ENCODE results near the gene HOXD8. TPM values are rescaled to one million over a fixed set of nuclear protein-coding genes. Genes with fewer than 3 reads are reported as not detected.

Gene HOXD8
- total RNA-seq, 4 donors from 2014 or later, result 1.4 to 6.0 (median 2.6) TPM

DNA sequence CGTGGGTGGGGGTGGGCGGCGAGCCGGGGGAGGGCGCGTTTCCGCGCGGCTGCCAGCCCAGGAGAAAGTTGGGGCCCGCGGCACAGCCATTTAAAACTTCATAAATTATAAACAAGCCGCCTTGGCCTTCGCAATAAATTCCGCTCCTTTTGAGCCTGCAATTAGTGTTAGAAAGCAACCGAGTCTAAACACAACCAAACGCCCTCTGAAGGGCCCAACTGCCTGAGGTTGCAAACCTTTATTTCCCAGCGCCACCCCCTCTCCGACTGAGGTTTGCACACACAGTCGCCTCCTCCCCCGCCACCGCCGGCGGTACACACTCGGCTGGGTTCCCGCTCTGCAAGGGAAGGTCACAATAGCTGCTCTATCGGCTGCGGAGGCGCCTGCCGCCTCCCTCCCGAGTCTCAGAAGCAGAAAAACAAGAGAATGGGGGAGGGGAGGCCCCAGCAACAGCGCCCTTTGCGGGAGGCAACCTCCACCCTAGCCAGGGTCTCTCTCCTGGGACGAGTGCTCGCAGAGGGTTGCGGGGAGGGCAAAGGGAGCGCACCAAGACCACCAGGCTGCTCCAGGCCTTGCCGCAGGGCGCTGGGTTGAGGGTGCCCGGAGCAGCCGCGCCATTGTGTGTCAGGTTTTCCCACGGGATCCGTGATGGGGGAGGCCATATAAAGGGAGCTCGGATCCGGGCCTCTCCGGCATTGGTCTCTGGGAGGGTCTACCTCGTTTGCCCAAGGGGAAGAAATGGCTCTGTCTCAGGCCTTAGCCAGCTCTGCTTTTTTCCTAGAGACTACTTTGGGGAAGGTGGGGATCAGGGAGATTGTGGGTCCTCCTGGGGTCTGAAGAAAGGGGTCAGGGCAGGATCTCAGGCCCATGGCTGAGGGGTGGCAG is 45.6 kb downstream of the HOXD8 start:
- 40% methylated on average over 43 of the region's 47 CpGs for WGBS
- H3K9me3 ChIP-seq, result no peaks in the 10 kb centered on the region
- no peak overlapping the region for H3K4me3 ChIP-seq
- no peak for DNase-seq (ENCODE audit: low spot score in 2 of 2)
- H3K27me3 ChIP-seq, result peaks cover 98% of the 10 kb centered on the region
- TF ChIP-seq, protein P1, sequence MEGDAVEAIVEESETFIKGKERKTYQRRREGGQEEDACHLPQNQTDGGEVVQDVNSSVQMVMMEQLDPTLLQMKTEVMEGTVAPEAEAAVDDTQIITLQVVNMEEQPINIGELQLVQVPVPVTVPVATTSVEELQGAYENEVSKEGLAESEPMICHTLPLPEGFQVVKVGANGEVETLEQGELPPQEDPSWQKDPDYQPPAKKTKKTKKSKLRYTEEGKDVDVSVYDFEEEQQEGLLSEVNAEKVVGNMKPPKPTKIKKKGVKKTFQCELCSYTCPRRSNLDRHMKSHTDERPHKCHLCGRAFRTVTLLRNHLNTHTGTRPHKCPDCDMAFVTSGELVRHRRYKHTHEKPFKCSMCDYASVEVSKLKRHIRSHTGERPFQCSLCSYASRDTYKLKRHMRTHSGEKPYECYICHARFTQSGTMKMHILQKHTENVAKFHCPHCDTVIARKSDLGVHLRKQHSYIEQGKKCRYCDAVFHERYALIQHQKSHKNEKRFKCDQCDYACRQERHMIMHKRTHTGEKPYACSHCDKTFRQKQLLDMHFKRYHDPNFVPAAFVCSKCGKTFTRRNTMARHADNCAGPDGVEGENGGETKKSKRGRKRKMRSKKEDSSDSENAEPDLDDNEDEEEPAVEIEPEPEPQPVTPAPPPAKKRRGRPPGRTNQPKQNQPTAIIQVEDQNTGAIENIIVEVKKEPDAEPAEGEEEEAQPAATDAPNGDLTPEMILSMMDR (IDR thresholded peaks at IDR 0.05), result no peak
- no peak for TF ChIP-seq EP300 (IDR thresholded peaks at IDR 0.05)
- no peak for TF ChIP-seq POLR2AphosphoS5 (IDR thresholded peaks at IDR 0.05)
- no peak for TF ChIP-seq POLR2A (IDR thresholded peaks at IDR 0.05)
- peaks cover 25% of the 10 kb centered on the region for H3K4me1 ChIP-seq
- no peak overlapping the region for H3K27ac ChIP-seq
- H3K36me3 ChIP-seq, result no peaks in the 10 kb centered on the region

DNA sequence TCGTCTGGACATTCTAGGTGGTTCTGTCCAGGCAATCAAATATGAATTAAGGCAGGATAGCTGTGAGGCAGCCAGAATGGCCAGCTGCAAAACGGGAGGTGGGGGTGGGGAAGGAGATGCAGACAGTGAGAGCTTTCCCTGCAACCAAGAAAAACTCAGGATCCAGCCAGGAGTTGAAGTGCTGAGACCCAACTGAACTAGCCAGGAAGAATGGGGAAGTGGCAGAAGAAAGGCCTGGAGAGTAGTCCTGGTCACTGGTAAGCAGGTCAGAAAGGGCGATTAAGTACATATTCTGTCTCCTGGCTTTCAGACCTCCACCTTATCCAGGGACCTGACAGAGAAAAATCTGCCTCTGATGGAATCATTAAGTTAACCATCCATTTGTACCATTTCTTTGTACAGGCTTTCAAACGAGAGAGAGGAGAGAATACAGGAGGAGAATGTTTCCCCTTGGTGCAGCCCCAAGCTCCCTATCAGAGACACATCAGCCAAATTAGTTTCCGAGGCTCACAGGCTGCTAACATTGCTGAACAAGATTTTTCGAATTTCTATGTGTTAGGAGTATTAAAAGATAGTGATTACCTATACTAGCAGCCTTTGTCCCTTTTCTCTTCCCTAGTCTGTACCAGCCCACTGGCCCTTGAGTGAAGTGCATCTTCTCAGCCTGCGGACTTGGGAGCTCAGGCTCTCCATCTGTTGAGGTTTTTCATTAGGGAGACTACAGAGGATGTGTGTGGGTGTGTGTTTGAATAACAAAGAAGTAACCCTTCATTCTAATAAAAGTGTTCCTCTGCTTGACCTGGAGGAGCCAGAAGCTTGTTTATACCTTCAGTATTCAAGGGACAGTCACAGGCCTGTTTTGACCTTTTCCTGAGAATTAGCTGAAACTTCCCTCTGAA is 46.5 kb downstream of the HOXD8 start:
- DNase-seq (ENCODE audit: low spot score in 2 of 2), result no peak
- H3K36me3 ChIP-seq, result no peaks in the 10 kb centered on the region
- TF ChIP-seq POLR2AphosphoS5 (IDR thresholded peaks at IDR 0.05), result no peak
- TF ChIP-seq EP300 (IDR thresholded peaks at IDR 0.05), result no peak
- TF ChIP-seq POLR2A (IDR thresholded peaks at IDR 0.05), result no peak
- TF ChIP-seq, protein P1 (IDR thresholded peaks at IDR 0.05), result no peak
- peaks cover 25% of the 10 kb centered on the region for H3K4me1 ChIP-seq
- H3K27ac ChIP-seq, result no peak overlapping the region
- no peak overlapping the region for H3K4me3 ChIP-seq
- WGBS, result 89% methylated on average over 7 of the region's 7 CpGs
- no peaks in the 10 kb centered on the region for H3K9me3 ChIP-seq
- peaks cover 91% of the 10 kb centered on the region for H3K27me3 ChIP-seq

DNA sequence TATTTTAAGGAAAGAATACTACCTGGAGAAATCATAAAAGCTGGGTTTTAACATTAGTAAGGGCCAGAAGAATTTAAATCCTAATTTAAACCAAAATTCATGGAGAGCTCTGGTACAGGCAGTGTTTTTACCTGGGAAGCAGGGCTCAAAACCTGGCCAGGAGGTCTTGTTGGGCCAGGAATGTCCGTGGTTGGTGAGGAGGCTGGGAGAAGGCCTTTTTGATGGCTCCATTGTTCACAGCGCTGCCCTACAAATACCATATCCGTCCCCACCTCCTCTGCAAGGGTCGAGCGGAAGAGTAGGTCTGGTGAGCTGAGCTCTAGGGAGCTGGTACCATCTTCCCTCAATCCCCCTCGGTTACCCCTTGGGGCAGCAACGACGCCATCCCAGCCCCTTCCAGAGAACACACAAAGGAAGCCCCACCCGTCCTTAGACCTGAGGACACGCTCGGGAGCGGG is 48.1 kb downstream of the HOXD8 start:
- Histone ChIP-seq H3K27ac (no peak overlapping the region), H3K4me1 (peaks cover 17% of the 10 kb centered on the region), H3K4me3 (peak overlapping the region; percentile 41), H3K36me3 (no peaks in the 10 kb centered on the region), H3K27me3 (peaks cover 83% of the 10 kb centered on the region), H3K9me3 (no peaks in the 10 kb centered on the region)
- TF ChIP-seq EP300 (IDR thresholded peaks at IDR 0.05) (no peak), POLR2A (IDR thresholded peaks at IDR 0.05) (no peak), POLR2AphosphoS5 (IDR thresholded peaks at IDR 0.05) (no peak)
- TF ChIP-seq, protein P1 (IDR thresholded peaks at IDR 0.05), result no peak
- WGBS, result 32% methylated on average over 9 of the region's 12 CpGs
- no peak for DNase-seq (ENCODE audit: low spot score in 2 of 2)

DNA sequence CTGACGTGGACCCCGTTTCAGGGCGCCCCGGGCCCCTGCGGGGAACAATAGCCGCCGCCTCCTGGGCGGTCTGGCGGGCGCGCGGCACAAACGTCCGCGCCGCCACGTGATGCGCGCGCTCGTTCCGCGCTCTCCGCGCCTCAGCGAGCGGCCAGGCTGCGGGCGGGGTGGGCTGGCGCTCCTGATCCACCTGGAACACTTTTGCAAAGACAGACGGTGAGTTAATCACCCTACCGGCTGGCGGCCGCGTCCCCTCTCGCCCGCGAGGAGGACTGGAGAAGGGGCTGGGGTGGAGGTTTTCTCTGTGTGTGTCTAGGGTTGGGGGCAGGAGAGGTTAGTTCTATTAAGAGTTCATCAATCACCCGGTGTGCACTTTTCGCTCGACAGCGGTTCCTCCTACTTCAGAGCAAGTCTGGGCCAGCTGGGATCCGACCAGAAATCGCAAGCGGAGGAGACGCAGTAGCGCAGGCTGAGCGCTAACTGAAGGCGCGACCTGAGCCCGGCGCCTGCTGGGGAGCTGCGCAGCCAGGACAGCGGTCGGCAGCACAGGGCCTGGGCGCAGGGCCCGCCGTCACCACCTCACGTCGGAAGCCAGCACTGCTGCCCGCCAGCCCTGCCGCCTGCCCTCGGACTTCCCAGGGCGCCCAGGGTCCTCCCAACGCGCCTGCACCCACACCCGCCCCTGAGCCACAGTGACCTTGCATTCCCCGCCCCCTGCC is 48.7 kb downstream of the HOXD8 start:
- H3K27ac ChIP-seq, result no peak overlapping the region
- H3K4me1 ChIP-seq, result peaks cover 17% of the 10 kb centered on the region
- no peaks in the 10 kb centered on the region for H3K36me3 ChIP-seq
- TF ChIP-seq POLR2A (IDR thresholded peaks at IDR 0.05), result no peak
- H3K27me3 ChIP-seq, result peaks cover 82% of the 10 kb centered on the region
- DNase-seq (ENCODE audit: low spot score in 2 of 2), result no peak
- no peaks in the 10 kb centered on the region for H3K9me3 ChIP-seq
- WGBS, result 1% methylated on average over 18 of the region's 68 CpGs
- peak overlapping the region; percentile 41 for H3K4me3 ChIP-seq

DNA sequence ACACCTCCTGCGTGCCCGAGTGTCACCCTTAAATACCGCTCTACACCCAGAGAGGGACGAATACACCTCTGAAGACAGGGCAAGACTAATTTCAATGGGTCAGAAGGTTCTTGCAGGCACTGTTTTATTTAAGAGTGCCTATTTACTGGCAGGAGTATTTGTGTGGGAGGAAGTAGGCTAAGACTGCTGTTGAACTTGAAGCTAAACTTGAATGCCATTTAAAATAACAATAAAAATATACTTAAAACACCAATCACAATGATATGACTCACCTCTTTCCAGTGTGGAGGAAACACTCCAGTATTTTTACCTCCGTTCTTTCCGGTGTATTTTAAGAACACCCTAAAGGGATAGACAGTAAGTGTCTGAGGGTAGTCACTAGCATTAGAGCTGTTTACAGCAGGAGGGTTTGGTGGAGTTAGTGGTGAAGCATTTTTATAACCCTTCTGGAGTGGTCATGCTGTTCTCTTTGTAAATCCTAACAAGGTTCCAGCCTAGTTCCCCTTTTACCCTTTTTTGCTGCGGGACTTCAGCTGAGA is 49.3 kb downstream of the HOXD8 start:
- Histone ChIP-seq H3K27me3 (peaks cover 82% of the 10 kb centered on the region), H3K36me3 (no peaks in the 10 kb centered on the region), H3K4me3 (peak overlapping the region; percentile 41), H3K4me1 (peaks cover 17% of the 10 kb centered on the region), H3K27ac (no peak overlapping the region), H3K9me3 (no peaks in the 10 kb centered on the region)
- WGBS, result 20% methylated on average over 6 of the region's 7 CpGs
- no peak for DNase-seq (ENCODE audit: low spot score in 2 of 2)
- TF ChIP-seq POLR2A (IDR thresholded peaks at IDR 0.05), result no peak
- TF ChIP-seq EP300 (IDR thresholded peaks at IDR 0.05), result no peak
- TF ChIP-seq POLR2AphosphoS5 (IDR thresholded peaks at IDR 0.05), result no peak
- TF ChIP-seq, protein P1 (IDR thresholded peaks at IDR 0.05), result no peak

Measured in suprapubic skin (tissue), 4 donors.